ENCODE results near the gene CGNL1.

CGNL1 gene

GRCh38 chr15:57522148-57522547 lies 145.8 kb downstream of the CGNL1 start:
- no peak for TF ChIP-seq EZH2 (IDR thresholded peaks at IDR 0.05; ENCODE audit: borderline replicate concordance, low read length)
- TF ChIP-seq, protein P1, sequence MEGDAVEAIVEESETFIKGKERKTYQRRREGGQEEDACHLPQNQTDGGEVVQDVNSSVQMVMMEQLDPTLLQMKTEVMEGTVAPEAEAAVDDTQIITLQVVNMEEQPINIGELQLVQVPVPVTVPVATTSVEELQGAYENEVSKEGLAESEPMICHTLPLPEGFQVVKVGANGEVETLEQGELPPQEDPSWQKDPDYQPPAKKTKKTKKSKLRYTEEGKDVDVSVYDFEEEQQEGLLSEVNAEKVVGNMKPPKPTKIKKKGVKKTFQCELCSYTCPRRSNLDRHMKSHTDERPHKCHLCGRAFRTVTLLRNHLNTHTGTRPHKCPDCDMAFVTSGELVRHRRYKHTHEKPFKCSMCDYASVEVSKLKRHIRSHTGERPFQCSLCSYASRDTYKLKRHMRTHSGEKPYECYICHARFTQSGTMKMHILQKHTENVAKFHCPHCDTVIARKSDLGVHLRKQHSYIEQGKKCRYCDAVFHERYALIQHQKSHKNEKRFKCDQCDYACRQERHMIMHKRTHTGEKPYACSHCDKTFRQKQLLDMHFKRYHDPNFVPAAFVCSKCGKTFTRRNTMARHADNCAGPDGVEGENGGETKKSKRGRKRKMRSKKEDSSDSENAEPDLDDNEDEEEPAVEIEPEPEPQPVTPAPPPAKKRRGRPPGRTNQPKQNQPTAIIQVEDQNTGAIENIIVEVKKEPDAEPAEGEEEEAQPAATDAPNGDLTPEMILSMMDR (IDR thresholded peaks at IDR 0.05; ENCODE audit: low read length), result no peak
- no peak overlapping the region for H3K27ac ChIP-seq (ENCODE audit: low read depth, low read length, poor library complexity, severe bottlenecking)

GRCh38 chr15:57525581-57525980 lies 149.3 kb downstream of the CGNL1 start:
- Histone ChIP-seq H3K4me2 (ENCODE audit: low read length) (no peak overlapping the region), H3K27ac (ENCODE audit: low read depth, low read length, poor library complexity, severe bottlenecking) (no peak overlapping the region), H3K9ac (ENCODE audit: low read length) (no peak overlapping the region), H3K9me2 (ENCODE audit: low read depth, low read length) (no peaks in the 10 kb centered on the region), H3K4me3 (ENCODE audit: low read depth, low read length, poor library complexity, severe bottlenecking) (no peak overlapping the region), H3F3A (ENCODE audit: insufficient read depth, low read length) (no peaks in the 10 kb centered on the region), H3K4me1 (ENCODE audit: insufficient read depth, low read length, severe bottlenecking) (no peaks in the 10 kb centered on the region), H4K20me1 (ENCODE audit: insufficient read depth, low read length) (no peaks in the 10 kb centered on the region), H3K27me3 (ENCODE audit: insufficient read depth, low read length) (no peaks in the 10 kb centered on the region; the same call in 1 of the 2 replicates), H3K36me3 (ENCODE audit: insufficient read depth, low read length) (no peaks in the 10 kb centered on the region), H2AFZ (ENCODE audit: low read length) (no peak overlapping the region), H3K9me3 (ENCODE audit: low read length) (no peaks in the 10 kb centered on the region), H3K79me2 (ENCODE audit: insufficient read depth, low read length) (no peaks in the 10 kb centered on the region)
- TF ChIP-seq EZH2 (IDR thresholded peaks at IDR 0.05; ENCODE audit: borderline replicate concordance, low read length), result no peak
- TF ChIP-seq, protein P1 (IDR thresholded peaks at IDR 0.05; ENCODE audit: low read length), result no peak

More at GRCh38 chr15:57522148-57522547, 145.8 kb downstream of the CGNL1 start:
- Histone ChIP-seq H3K9ac (ENCODE audit: low read length) (no peak overlapping the region), H3K36me3 (ENCODE audit: insufficient read depth, low read length) (no peaks in the 10 kb centered on the region), H3K27me3 (ENCODE audit: insufficient read depth, low read length) (no peaks in the 10 kb centered on the region; the same call in 1 of the 2 replicates), H3F3A (ENCODE audit: insufficient read depth, low read length) (no peaks in the 10 kb centered on the region), H3K4me3 (ENCODE audit: low read depth, low read length, poor library complexity, severe bottlenecking) (no peak overlapping the region), H3K4me2 (ENCODE audit: low read length) (no peak overlapping the region), H3K79me2 (ENCODE audit: insufficient read depth, low read length) (no peaks in the 10 kb centered on the region), H3K4me1 (ENCODE audit: insufficient read depth, low read length, severe bottlenecking) (no peaks in the 10 kb centered on the region), H3K9me2 (ENCODE audit: low read depth, low read length) (no peaks in the 10 kb centered on the region), H3K9me3 (ENCODE audit: low read length) (no peaks in the 10 kb centered on the region), H2AFZ (ENCODE audit: low read length) (no peak overlapping the region), H4K20me1 (ENCODE audit: insufficient read depth, low read length) (no peaks in the 10 kb centered on the region)

GRCh38 chr15:57526076-57526475 lies 149.8 kb downstream of the CGNL1 start:
- no peak for TF ChIP-seq EZH2 (IDR thresholded peaks at IDR 0.05; ENCODE audit: borderline replicate concordance, low read length)
- TF ChIP-seq, protein P1 (IDR thresholded peaks at IDR 0.05; ENCODE audit: low read length), result no peak
- H3K4me1 ChIP-seq (ENCODE audit: insufficient read depth, low read length, severe bottlenecking), result no peaks in the 10 kb centered on the region

More at GRCh38 chr15:57526076-57526475, 149.8 kb downstream of the CGNL1 start:
- H3K9me3 ChIP-seq (ENCODE audit: low read length), result no peaks in the 10 kb centered on the region
- H3F3A ChIP-seq (ENCODE audit: insufficient read depth, low read length), result no peaks in the 10 kb centered on the region
- H2AFZ ChIP-seq (ENCODE audit: low read length), result no peak overlapping the region
- H3K9ac ChIP-seq (ENCODE audit: low read length), result no peak overlapping the region
- H3K27ac ChIP-seq (ENCODE audit: low read depth, low read length, poor library complexity, severe bottlenecking), result no peak overlapping the region
- no peaks in the 10 kb centered on the region for H3K79me2 ChIP-seq (ENCODE audit: insufficient read depth, low read length)
- no peak overlapping the region for H3K4me2 ChIP-seq (ENCODE audit: low read length)
- no peaks in the 10 kb centered on the region for H4K20me1 ChIP-seq (ENCODE audit: insufficient read depth, low read length)
- H3K27me3 ChIP-seq (ENCODE audit: insufficient read depth, low read length), result no peaks in the 10 kb centered on the region; the same call in 1 of the 2 replicates
- H3K36me3 ChIP-seq (ENCODE audit: insufficient read depth, low read length), result no peaks in the 10 kb centered on the region
- no peaks in the 10 kb centered on the region for H3K9me2 ChIP-seq (ENCODE audit: low read depth, low read length)
- H3K4me3 ChIP-seq (ENCODE audit: low read depth, low read length, poor library complexity, severe bottlenecking), result no peak overlapping the region
